Tongue (tissue), 3 donors: ENCODE results near the gene GCFC2. TPM values are rescaled to one million over a fixed set of nuclear protein-coding genes. Genes with fewer than 3 reads are reported as not detected.

Experiments
- DNase-seq: peaks from one replicate; pipeline ENCODE4 v3.0.0-alpha.2; 2015
- small RNA-seq: library from RNA; depleted of rRNA; stranded (forward); fragments of <200 nt; gene quantifications from one replicate; pipeline ENCODE3, GENCODE V24; 2014; ENCODE audit warnings: low replicate concordance
- total RNA-seq: library from RNA; depleted of rRNA; stranded (reverse); fragments of >200 nt; gene quantifications from one replicate; pipeline ENCODE4 v1.2.3, GENCODE V29; 2014

The GCFC2 gene
- total RNA-seq, 1 donor from 2014 or later: 33.0 TPM

DNA sequence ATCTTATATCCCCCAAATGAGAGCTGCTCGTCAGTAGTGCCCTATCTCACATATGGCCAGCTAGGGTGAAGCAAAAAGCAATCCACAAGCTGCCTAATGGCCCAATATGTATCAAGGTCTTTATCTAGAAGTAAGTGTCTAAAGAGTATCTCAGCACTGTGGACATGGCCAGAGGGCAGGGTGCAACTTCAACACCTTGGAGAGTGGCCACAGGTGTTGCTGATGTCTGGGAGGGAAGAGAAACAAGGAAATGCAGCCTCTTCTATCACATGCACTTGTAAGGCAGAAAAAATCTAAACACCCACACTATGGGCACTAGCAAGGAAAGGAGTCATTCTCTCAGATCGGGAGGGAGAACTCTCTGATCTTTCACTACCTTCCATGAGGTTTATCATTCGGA, 87.8 kb downstream of the GCFC2 start:
- no peak for DNase-seq

- no peak for DNase-seq
Measured at GRCh38 chr2:75622500-75622899, 88.2 kb downstream of the GCFC2 start.

DNA sequence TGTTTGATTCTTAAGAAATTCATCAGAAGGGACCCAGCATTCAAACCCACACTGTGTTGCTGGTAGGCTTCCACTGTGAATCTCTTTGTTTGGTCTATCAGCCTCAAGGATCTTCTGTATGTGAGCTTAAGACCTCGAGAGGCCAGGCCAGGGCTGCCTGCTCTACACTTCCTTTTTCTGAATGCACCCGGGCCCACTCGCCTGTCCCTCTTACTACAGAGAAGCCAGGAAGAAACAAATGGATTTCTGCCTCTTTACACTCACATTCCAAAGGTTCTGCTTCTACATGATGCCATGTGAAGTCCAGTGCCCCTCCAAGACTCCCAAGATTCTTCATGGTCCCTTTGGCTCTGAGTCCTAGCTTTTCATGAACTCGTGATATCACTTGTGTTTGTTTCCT, 89.5 kb downstream of the GCFC2 start:
- no peak for DNase-seq

DNA sequence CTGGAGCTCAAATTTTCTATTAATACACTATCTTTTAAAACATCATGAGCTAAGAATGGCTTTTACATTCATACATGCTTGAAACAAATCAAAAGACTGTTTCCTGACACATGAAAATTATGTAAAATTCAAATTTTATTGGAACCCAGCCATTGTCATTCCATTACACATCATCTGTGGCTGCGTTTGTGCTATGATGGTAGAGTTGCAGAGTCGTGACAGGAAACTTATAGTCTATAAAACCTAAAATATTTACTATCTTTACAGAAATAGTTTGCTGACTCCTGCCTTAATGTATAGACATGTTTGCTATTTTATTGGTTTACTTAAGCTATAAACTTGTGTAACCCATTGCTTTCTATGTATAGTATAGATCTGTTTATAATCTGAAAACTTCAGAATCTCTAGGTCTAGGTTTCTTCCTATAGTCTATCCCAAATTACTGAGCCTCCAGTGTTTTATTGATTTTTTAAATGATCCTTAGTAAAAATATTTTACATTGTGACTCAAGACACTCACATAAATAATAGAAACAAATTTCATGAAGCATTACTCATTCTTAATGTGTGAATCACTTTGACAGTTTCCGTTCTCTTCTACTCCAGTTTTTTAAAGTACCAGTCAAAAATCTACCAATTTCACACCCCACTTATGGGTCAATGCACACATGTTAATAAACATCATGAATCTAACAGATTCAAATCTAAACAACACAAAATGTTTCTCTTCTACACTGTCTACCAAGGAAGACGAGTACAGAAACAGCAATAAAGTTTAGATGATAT, 90.6 kb downstream of the GCFC2 start:
- no peak for DNase-seq

GRCh38 chr2:75616933-75617332, 93.8 kb downstream of the GCFC2 start:
- no peak for DNase-seq

GRCh38 chr2:75616406-75616805, 94.3 kb downstream of the GCFC2 start:
- no peak for DNase-seq

GRCh38 chr2:75614162-75614651, 96.5 kb downstream of the GCFC2 start:
- no peak for DNase-seq

DNA sequence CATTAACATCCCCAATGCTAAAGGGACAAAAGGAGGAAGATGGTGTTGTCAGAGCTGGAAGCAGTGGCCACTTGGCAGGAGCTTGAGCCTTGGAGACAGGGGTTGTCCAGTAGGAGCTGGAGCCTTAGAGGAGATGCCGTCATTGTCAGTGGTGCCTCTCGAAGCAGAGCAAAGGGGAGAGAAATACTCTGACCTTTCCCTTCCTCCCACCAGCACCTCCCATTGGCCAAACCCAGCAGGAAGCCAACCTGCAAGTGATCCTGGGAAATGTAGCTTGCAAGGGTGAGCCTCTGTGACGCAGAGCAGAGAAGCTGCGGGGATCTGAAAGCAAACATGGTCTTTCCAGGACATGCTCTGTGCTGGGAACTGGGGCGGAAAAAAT, 97.9 kb downstream of the GCFC2 start:
- no peak for DNase-seq

Small RNA genes within 50 kb of the gene (small RNA-seq; reads per million reads assigned to genes)
- not detected for gene RF00012

Other genes starting within 250 kb of the GCFC2 start
- 9.7 TPM for gene EVA1A, start 150.0 kb downstream of the GCFC2 start, total RNA-seq
- 56.8 TPM for gene MRPL19, start 64.1 kb downstream of the GCFC2 start, total RNA-seq